Activated B cell treated with CpG ODN at 0.5 μM for 24 hours (primary cell): ENCODE data around the gene CSMD2. TPM values are rescaled to one million over a fixed set of nuclear protein-coding genes. Genes with fewer than 3 reads are reported as not detected.

Experiments
- ATAC-seq: fragments of 200-7000 bp; cut with Tn5 transposase; one replicate; pipeline ENCODE4 v1.10.0; 2021; ENCODE audit warnings: low read depth, mild to moderate bottlenecking, moderate library complexity
- CTCF ChIA-PET: fragments of 350-600 bp; sonication (Branson Sonifier 250); formaldehyde crosslinking; loops from one replicate; lab custom pipeline; 2021; ENCODE audit warnings: antibody characterized with exemption; lab: Charles Lee
- POLR2A ChIA-PET: fragments of 350-600 bp; sonication (Branson Sonifier 250); formaldehyde crosslinking; loops from one replicate; lab custom pipeline; 2021; ENCODE audit warnings: antibody characterized with exemption; lab: Charles Lee
- DNase-seq: peaks from one replicate; pipeline ENCODE4 v3.0.0; 2022
- H3K27ac Mint-ChIP-seq: one replicate; pipeline ENCODE4 v1.8.0; 2020; ENCODE audit warnings: mixed read lengths
- H3K27me3 Mint-ChIP-seq: one replicate; pipeline ENCODE4 v1.8.0; 2021; ENCODE audit warnings: mixed read lengths
- H3K36me3 Mint-ChIP-seq: one replicate; pipeline ENCODE4 v1.8.0; 2021; ENCODE audit warnings: low read depth, mixed read lengths
- H3K4me1 Mint-ChIP-seq: one replicate; pipeline ENCODE4 v1.8.0; 2021; ENCODE audit warnings: mixed read lengths
- H3K4me3 Mint-ChIP-seq: one replicate; pipeline ENCODE4 v1.8.0; 2020; ENCODE audit warnings: mild to moderate bottlenecking, mixed read lengths
- H3K9me3 Mint-ChIP-seq: one replicate; pipeline ENCODE4 v1.8.0; 2020; ENCODE audit warnings: mixed read lengths
- intact Hi-C: fragments of 100-400 bp; cut with micrococcal nuclease; formaldehyde crosslinking; loops from one replicate; pipeline ENCODE4 v1.15.1; 2024
- total RNA-seq: library from RNA; stranded (reverse); gene quantifications from 2 replicates; pipeline ENCODE4 v1.2.3, GENCODE V29; 2022
- TF ChIP-seq, protein P1 (sequence below): fragments of 200-600 bp; IDR thresholded peaks from one replicate; pipeline ENCODE4 v1.8.0; 2022; ENCODE audit warnings: antibody characterized with exemption, mild to moderate bottlenecking

The CSMD2 gene
- total RNA-seq, 1 donor from 2014 or later, result not detected

DNA sequence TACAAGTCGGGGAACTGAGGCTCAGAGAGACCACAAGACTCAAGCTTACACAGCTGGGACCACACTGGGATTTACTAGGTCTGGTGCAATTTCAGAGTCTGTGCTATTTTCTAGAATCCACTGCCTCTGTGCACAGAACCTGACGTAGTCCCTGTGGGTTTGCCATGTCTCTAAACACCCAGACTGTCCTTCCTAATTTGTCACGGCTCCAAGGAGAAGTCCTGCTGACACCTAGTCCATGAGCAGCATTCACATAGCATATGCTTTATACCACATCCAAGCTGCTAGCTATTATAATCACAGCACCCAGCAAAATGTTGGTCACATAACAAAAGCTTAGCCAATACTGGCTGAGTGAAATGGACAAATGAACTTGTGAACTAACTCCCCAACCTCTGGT, 380.2 kb downstream of the CSMD2 start:
- peaks cover 10% of the 10 kb centered on the region for H3K27me3 Mint-ChIP-seq
- TF ChIP-seq, protein P1, sequence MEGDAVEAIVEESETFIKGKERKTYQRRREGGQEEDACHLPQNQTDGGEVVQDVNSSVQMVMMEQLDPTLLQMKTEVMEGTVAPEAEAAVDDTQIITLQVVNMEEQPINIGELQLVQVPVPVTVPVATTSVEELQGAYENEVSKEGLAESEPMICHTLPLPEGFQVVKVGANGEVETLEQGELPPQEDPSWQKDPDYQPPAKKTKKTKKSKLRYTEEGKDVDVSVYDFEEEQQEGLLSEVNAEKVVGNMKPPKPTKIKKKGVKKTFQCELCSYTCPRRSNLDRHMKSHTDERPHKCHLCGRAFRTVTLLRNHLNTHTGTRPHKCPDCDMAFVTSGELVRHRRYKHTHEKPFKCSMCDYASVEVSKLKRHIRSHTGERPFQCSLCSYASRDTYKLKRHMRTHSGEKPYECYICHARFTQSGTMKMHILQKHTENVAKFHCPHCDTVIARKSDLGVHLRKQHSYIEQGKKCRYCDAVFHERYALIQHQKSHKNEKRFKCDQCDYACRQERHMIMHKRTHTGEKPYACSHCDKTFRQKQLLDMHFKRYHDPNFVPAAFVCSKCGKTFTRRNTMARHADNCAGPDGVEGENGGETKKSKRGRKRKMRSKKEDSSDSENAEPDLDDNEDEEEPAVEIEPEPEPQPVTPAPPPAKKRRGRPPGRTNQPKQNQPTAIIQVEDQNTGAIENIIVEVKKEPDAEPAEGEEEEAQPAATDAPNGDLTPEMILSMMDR, result no peak
- ChIA-PET POLR2A (no interaction called here), CTCF (no interaction called here)
- no peaks in the 10 kb centered on the region for H3K36me3 Mint-ChIP-seq
- ATAC-seq, result no peak
- no peak overlapping the region for H3K4me3 Mint-ChIP-seq
- DNase-seq, result no peak
- no peaks in the 10 kb centered on the region for H3K9me3 Mint-ChIP-seq
- H3K27ac Mint-ChIP-seq, result no peak overlapping the region
- H3K4me1 Mint-ChIP-seq, result no peaks in the 10 kb centered on the region
- intact Hi-C loops, result no loop called here

DNA sequence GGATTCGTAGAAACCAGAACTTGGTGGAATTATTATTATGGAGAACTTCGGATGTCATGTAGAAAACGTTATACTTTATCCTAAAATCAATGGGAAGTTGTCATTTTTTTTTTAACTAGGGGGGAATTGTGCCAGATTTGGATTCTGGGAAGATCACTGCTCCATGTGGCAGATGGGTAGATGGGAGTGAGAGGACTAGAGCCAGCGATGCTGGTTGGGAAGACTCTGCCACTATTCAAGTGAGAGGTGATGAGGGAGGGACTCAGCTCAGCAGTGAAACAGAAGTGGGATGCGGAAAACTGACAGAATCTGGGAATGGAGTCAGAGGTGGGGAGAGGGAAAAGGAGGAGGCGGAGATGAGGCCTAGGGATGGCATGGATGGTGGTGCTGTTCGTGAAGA, 382.3 kb downstream of the CSMD2 start:
- Mint-ChIP-seq H3K36me3 (no peaks in the 10 kb centered on the region), H3K4me3 (no peak overlapping the region), H3K27me3 (peaks cover 10% of the 10 kb centered on the region), H3K9me3 (no peaks in the 10 kb centered on the region), H3K27ac (no peak overlapping the region), H3K4me1 (no peaks in the 10 kb centered on the region)
- ChIA-PET POLR2A (no interaction called here), CTCF (no interaction called here)
- ATAC-seq, result no peak
- TF ChIP-seq, protein P1, result no peak
- DNase-seq, result no peak
- intact Hi-C loops, result no loop called here

DNA sequence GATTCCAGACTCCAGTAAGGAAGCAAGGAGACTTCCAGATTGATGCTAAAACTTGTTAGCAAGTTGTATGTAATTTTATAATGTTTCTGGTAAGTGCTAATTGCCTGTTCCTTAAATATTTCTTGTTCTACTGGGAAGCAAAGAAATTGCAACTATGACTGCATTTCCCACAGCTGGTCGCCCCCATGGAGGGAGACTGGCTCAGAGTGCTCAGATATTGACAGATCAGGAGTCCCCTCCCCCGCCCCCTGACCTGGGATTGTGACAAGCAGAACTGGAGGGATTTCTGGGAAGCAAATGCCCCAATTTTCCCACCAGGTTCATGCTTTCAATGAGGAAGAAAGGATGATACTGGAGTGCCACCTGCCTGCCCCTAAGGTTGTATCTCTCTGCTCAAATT, 383.4 kb downstream of the CSMD2 start:
- H3K36me3 Mint-ChIP-seq, result no peaks in the 10 kb centered on the region
- H3K9me3 Mint-ChIP-seq, result no peaks in the 10 kb centered on the region
- intact Hi-C loops, result no loop called here

DNA sequence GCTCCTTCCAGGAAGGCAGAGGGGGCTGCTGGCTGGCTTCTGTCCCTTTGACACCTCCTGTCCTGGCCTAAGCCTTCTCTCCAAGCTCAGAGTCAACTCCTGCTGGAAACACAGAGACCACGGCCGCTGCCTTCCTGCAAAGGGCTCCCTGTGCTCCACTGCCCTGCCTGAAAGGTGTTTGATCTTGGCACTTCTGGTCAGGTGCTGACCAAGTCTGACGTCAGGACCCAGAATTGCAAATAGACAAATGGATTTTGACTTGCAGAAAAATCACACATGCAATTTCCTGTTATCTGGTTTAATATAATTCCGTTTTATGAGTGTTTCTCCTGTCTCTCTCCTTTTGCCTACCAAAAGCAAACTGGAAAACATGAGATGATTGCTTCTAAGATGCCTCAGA, 387.7 kb downstream of the CSMD2 start:
- Mint-ChIP-seq H3K9me3 (no peaks in the 10 kb centered on the region), H3K4me1 (no peaks in the 10 kb centered on the region), H3K36me3 (no peaks in the 10 kb centered on the region), H3K27ac (no peak overlapping the region), H3K4me3 (no peak overlapping the region), H3K27me3 (peaks cover 8% of the 10 kb centered on the region)
- ChIA-PET POLR2A (no interaction called here), CTCF (no interaction called here)
- intact Hi-C loops, result no loop called here
- no peak for ATAC-seq
- no peak for DNase-seq
- TF ChIP-seq, protein P1, result no peak

More for the DNA sequence above, 383.4 kb downstream of the CSMD2 start:
- ChIA-PET CTCF (no interaction called here), POLR2A (no interaction called here)
- H3K4me3 Mint-ChIP-seq, result no peak overlapping the region
- TF ChIP-seq, protein P1, result no peak
- ATAC-seq (no peak), DNase-seq (no peak)
- no peak overlapping the region for H3K27ac Mint-ChIP-seq
- H3K27me3 Mint-ChIP-seq, result peaks cover 10% of the 10 kb centered on the region
- H3K4me1 Mint-ChIP-seq, result no peaks in the 10 kb centered on the region

DNA sequence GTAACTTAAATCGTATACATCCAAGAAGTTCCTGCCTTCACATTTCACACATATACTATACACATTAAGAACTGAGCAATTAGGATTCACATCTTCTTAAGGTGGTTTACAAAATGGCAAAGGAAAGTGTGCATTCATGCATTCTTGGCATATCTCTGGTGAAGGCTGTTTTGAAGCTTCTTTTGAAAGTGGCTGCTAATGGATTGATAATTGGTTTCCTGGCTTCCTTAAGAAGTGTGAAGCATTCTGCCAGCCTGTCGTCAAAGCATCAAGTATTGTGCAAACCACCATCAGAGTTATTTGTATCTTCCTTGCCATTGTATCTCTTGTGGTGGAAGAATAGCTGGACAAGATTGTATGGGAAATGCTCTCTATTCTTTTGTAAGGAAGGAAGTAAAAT, 396.2 kb downstream of the CSMD2 start:
- H3K4me1 Mint-ChIP-seq, result no peaks in the 10 kb centered on the region
- DNase-seq, result no peak
- TF ChIP-seq, protein P1, result no peak
- intact Hi-C loops, result no loop called here
- peaks cover 15% of the 10 kb centered on the region for H3K27me3 Mint-ChIP-seq
- no peak overlapping the region for H3K4me3 Mint-ChIP-seq
- no peaks in the 10 kb centered on the region for H3K36me3 Mint-ChIP-seq
- CTCF ChIA-PET, result no interaction called here
- POLR2A ChIA-PET, result no interaction called here
- H3K9me3 Mint-ChIP-seq, result no peaks in the 10 kb centered on the region
- H3K27ac Mint-ChIP-seq, result no peak overlapping the region
- no peak for ATAC-seq
